Tibial nerve (tissue), 3 donors: ENCODE measurements around the gene PPP4R3A.

Experiments used
- POLR2A ChIP-seq, 2 donors: fragments of 450-650 bp; IDR thresholded peaks; one replicate each; pipeline ENCODE4 v1.6.1; 2017; ENCODE audit warnings: antibody characterized with exemption in 2 of 2, mild to moderate bottlenecking in 2 of 2, moderate library complexity in 2 of 2
- TF ChIP-seq, protein P1 (sequence below), 5 experiments: fragments of 200-600 bp in 3 of 5; fragments of 450-650 bp in 2 of 5; sonication (generic) in 3 of 5; IDR thresholded peaks; one replicate each; pipeline ENCODE4 v1.5.1; 2016 to 2019; ENCODE audit warnings: antibody characterized with exemption in 5 of 5, mild to moderate bottlenecking in 3 of 5, moderate library complexity in 2 of 5

DNA sequence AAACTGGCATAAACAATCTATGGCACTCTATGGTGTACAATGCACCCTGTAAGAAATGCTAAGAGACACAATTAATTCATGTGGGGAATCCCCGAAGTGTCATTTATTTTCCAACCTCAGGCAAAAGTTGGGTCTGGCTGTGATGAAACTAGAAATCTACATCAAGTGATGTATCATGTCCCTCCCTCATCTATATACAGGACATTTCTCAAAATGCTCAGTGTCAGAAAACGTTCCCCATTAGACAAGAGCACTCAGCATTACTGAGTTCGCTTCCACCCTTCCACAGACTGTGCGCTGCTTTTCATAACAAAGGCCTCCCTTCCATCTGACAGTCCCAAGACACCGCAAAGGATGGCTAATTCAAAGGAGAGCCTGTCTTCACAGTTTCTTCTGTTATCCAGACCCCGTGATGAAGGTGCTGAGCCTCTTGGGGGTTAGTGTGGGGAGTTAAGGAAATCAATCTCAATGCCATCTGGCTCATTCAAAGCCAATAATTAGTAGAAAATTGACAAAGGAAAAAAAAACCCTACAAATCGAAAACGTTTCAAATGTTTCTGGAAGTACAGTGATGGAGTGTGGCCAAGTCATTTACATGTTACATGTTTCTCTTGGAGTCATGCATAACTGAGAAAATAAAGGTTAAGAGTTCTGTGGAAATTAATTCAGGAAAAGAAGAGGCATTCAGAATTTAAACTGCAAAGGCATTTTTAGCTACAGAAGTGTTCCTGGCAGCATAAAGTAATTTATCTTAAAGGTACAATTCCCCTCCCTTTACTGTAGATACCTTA, 100.0 kb downstream of the PPP4R3A start:
- TF ChIP-seq, protein P1, sequence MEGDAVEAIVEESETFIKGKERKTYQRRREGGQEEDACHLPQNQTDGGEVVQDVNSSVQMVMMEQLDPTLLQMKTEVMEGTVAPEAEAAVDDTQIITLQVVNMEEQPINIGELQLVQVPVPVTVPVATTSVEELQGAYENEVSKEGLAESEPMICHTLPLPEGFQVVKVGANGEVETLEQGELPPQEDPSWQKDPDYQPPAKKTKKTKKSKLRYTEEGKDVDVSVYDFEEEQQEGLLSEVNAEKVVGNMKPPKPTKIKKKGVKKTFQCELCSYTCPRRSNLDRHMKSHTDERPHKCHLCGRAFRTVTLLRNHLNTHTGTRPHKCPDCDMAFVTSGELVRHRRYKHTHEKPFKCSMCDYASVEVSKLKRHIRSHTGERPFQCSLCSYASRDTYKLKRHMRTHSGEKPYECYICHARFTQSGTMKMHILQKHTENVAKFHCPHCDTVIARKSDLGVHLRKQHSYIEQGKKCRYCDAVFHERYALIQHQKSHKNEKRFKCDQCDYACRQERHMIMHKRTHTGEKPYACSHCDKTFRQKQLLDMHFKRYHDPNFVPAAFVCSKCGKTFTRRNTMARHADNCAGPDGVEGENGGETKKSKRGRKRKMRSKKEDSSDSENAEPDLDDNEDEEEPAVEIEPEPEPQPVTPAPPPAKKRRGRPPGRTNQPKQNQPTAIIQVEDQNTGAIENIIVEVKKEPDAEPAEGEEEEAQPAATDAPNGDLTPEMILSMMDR (IDR thresholded peaks at IDR 0.05), result no peak
- no peak for TF ChIP-seq POLR2A (IDR thresholded peaks at IDR 0.05)
